Gastrocnemius medialis (tissue), 4 donors: ENCODE measurements around the gene SPPL2C.

Experiments used
- CTCF ChIP-seq, 5 experiments: fragments of 450-650 bp in 3 of 5; fragments of 200-600 bp in 2 of 5; sonication (generic) in 2 of 5; IDR thresholded peaks in 4 of 5; conservative IDR thresholded peaks in 1 of 5; 1 replicate in 4 of 5; 2 replicates in 1 of 5; pipeline ENCODE4 v1.5.1; 2016 to 2019; ENCODE audit warnings: antibody characterized with exemption in 5 of 5, mild to moderate bottlenecking in 3 of 5, moderate library complexity in 3 of 5
- POLR2A ChIP-seq, 2 donors: fragments of 450-650 bp; IDR thresholded peaks; one replicate each; pipeline ENCODE4 v1.6.1; 2017; ENCODE audit warnings: antibody characterized with exemption in 2 of 2, mild to moderate bottlenecking in 2 of 2, moderate library complexity in 2 of 2

- TF ChIP-seq CTCF (IDR thresholded peaks at IDR 0.05 in 4 of 5, conservative IDR thresholded peaks at IDR 0.05 in 1 of 5), result peak; percentile 63 to 92 (median 80)
- no peak for TF ChIP-seq POLR2A (IDR thresholded peaks at IDR 0.05)
These were observed 8.0 kb downstream of the SPPL2C start for GRCh38 chr17:45852535-45853297.
